ENCODE measurements around the gene NNT.

GRCh38 chr5:43554497-43554896 is 48.5 kb upstream of the NNT start:
- TF ChIP-seq CTCF (IDR thresholded peaks at IDR 0.05; ENCODE audit: poor library complexity) (no peak), EZH2phosphoT487 (IDR thresholded peaks at IDR 0.05; ENCODE audit: low read depth, severe bottlenecking, unreplicated experiment) (no peak)
